CD4-positive, alpha-beta T cell treated with Interleukin-6 for 4 hours (primary cell): Measurements from ENCODE around the gene SPC24.

ENCODE experiments used
- DNase-seq: peaks from one replicate; pipeline ENCODE4 v3.0.0-alpha.2; 2020; ENCODE audit warnings: mixed read lengths

SPC24 gene

DNA sequence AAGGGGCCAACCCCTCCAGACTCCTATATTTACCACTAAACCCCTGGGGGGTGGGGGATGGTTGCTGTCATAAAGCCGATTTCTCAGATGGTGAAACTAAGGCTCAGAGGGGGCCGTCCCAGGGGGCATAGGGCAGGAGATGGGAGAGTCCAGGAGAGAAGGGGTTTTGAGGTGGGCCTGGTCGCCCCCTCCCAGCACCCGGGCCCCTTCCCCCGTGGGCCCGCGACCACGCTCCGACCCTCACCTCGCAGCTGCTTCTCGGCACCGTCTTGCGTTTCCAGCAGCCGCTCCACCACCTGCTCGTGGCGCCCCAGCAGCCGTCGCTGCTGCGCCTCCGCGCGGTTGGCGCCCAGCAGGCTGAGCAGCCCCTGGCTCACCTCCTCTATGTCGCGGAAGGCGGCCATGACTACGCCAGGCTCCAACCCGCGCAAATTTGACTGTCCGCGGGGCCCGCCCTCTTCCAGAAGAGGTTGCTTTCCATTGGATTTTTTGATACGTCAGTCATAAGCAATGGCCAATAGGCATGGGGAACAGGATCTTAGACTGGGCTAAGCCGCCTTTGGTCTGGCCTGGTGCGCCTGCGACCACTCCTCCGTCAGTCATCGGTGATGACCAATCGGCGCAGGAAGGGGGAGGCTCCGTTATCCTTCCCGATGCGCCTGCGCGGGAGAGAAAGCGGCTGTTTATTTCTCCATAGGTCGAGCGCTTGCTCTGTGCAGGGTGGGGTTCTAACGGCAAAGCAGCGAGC, at the start of gene SPC24:
Gene SPC24 (minus strand): TSS at position 410 of the 748 bp plus-strand sequence. CDS start 6 bp downstream, at position 404.
- peak; percentile 93 for DNase-seq

- no peak for DNase-seq
Observed at GRCh38 chr19:11204943-11205349, 49.4 kb upstream of the SPC24 start.

- no peak for DNase-seq
Observed at GRCh38 chr19:11204076-11204602, 48.6 kb upstream of the SPC24 start.

- DNase-seq: peak; percentile 57
Observed at GRCh38 chr19:11203194-11204075, 47.9 kb upstream of the SPC24 start.

DNA sequence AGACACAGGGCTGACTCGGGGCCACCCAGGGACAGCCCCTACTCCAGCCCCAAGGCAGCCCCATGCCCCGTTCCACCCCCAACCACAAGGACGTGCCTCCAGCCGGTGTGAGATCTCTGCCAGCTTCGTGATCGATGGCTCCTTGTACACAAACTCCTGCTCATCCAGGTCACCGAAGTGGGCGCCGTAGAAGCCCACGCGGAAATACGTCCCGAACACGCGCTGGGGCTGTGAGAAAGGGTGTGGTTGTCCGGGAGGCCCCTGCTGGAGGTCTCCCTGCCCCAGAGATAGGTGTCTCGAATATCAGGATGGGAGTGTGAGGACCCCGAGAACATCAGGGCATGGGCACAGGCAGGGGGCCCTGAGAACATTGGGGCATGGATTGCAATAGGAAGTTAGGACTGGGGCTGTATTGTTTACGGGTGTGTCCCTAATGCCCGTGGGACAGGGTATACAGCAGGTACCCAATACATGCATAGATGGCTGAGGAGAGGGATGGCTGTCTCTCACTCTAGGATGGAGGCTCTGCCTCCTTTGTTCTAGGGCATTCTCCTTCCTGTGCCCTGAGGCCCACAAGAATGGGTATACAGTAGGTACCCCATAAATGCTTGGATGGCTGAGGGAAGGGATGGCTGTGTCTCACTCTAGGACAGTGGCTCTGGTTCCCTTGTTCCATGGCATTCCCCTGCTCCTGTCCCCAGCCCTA, 47.1 kb upstream of the SPC24 start:
- DNase-seq: no peak

DNA sequence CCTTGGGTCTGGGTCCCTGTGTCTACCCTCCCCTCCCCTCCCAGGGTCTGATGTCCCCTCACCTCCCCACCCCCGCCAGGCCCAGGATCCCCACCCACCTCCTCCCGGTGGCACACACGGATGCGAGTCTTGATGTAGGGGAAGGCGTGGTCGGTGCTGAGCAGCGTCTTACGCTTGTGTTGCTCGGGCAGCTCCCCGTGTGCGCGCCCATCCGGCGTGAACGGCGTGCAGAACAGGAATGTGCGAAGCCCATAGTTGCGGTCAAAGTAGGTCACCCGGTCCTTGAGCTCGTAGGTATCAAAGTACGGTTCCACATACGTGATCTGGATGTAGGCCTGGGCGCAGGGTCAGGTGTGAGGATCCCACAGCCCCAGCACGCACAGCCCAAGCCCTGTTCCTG, 46.2 kb upstream of the SPC24 start:
- no peak for DNase-seq

DNA sequence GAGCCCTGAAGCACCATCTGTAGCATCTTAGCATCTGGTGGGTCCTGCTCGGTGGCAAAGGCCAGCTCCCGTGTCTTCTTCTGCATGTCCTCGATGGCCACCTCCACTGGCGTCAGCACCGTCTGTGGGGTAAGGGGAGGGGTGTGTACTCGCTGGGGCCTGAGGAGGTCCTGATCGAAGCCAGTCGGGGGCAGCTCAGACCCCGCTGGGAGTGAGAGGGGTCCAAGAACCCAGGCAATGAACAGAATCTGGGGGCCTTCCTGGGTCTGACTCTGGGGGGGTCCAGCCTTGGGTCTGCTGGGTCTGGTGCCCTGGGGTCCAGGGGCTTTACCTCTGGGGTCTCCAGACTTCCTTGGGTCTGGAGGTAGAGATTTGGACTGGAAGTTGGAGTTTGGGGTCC, 45.3 kb upstream of the SPC24 start:
- no peak for DNase-seq

- DNase-seq: no peak
Observed at GRCh38 chr19:11200015-11200574, 44.5 kb upstream of the SPC24 start.

- DNase-seq: no peak
Observed at GRCh38 chr19:11199517-11199916, 43.9 kb upstream of the SPC24 start.

DNA sequence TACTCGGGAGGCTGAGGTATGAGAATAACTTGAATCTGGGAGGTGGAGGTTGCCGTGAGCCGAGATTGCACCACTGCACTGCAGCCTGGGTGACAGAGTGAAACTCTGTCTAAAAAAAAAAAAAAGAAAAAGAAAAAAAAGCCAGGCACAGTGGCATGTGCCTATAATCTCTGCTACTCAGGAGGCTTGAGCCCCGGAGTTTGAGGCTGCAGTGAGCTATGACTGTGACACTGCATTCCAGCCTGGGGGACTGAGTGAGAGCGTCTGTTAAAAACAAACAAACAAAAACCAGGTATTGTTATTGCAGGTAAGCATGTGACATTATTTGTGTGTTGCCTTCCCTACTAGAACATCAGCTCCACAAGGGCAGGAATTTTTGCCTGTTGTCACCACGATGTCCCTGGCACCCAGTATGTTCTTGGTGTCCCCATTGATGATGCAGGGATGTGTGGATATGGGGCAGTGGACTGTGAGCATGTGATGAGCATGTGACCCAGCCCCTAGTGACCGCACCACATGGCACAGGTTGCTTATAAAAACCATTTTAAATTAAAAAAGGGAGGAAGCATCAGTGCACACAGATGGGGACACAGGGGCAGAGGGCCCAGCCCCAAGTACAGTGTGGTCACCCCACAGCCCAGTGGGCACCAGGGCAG, 43.3 kb upstream of the SPC24 start:
- DNase-seq: no peak

DNA sequence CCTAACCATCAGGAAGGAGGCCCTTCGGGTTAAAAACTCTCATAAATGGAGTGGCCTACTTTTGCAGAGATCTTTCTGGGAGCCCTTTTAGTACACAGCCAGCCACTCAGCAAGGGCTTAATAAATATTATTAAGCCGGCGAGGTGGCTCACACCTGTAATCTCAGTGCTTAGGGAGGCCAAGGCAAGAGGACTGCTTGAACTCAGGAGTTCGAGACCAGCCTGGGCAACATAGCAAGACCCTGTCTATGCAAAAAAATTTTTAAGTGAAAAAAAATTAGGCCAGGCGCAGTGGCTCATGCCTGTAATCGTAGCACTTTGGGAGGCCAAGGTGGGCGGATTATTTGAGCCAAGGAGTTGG, 42.6 kb upstream of the SPC24 start:
- DNase-seq: no peak

- DNase-seq: peak; percentile 78
Observed at GRCh38 chr19:11197291-11198174, 42.0 kb upstream of the SPC24 start, which contains the start of gene KANK2. Gene KANK2 (minus strand): TSS chr19:11197545. CDS start chr19:11194511, 3,034 bp downstream.

DNA sequence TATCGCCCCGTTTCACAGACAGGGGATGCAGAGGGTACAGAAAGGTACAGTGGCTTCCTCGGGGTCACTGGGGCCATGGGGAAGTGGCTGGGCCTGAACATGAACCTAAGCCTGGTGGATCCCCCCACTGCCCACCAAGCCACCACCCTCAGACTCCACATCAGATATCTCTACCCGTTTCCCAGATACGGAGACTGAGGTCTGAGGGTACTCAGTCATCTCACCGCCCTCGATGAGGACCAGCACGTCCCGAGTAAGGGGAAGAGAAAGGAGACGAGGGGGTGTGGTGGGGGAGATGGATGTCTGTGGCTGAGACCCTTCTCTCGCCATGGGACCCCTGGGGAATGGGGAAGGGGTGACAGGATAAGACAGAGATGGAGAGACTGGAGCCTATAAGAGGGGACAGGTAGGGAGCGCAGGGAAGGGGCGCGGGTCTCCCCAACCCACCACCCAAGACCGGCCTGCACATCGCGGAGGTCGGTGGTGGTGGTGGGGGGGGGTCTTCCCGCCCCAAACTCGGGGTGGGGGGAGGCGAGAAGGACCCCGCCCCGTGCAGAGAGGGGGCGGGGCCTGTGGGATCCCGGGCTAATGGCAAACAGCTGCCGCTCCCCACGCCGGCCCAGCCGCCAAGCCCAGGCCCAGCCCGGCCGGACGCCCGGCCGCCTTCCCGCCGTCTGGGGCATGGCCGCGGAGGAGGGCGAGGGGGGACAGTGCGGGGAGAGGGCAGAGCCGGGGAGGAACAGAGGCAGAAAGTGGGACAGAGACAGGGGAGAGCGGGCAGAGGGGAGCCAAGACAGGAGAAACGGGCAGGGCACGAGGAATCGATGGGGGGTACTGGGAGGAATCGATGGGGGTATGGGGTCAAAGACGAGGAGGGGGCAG, 41.1 kb upstream of the SPC24 start:
- no peak for DNase-seq

DNA sequence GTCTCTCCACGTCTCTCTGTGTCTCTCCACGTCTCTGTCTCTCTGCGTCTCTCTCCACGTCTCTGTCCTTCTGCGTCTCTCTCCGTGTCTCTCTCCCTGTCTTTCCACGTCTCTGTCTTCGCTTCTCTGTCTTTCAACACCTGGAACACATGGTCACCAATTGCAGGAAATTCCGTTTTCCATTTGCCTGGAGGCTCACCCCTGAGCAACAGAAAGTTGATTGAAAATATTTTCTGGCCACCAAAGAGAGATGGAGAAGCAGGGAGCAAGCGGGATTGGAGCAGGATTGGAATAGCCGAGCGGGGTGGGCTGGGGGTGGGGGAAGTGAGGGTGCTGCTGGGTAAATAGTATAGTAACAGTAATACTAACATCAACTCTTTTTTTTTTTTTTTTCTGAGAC, 40.1 kb upstream of the SPC24 start:
- DNase-seq: no peak

GRCh38 chr19:11194656-11195558, 39.3 kb upstream of the SPC24 start:
- DNase-seq: no peak

GRCh38 chr19:11194173-11194572, 38.6 kb upstream of the SPC24 start:
- no peak for DNase-seq

- no peak for DNase-seq
Observed at GRCh38 chr19:11192957-11193939, 37.7 kb upstream of the SPC24 start.

GRCh38 chr19:11191934-11192333, 36.4 kb upstream of the SPC24 start:
- DNase-seq: no peak
